K562 (cell line): ENCODE data around the gene ERCC4. TPM values are rescaled to one million over a fixed set of nuclear protein-coding genes. Genes with fewer than 3 reads are reported as not detected.

Source experiments
- AFF1 ChIP-seq, 2 experiments: fragments of 450-650 bp; IDR thresholded peaks; 2 replicates each; pipeline ENCODE4 v1.6.1; 2018; ENCODE audit warnings: mild to moderate bottlenecking in 2 of 2, low read depth in 1 of 2; ENCODE audit not compliant: partially characterized antibody in 2 of 2
- CREB5 ChIP-seq: fragments of 250-450 bp; sonication (Bioruptor Pico); IDR thresholded peaks from 2 replicates; pipeline ENCODE4 v1.5.0; 2020; ENCODE audit warnings: mild to moderate bottlenecking
- ID3 ChIP-seq, 2 experiments: fragments of 250-450 bp in 1 of 2; fragments of 450-650 bp in 1 of 2; sonication (Bioruptor Pico) in 1 of 2; IDR thresholded peaks; 2 replicates each; pipeline versions ENCODE4 v1.6.1 to v1.8.0; 2016 to 2021; ENCODE audit warnings: mild to moderate bottlenecking in 2 of 2, moderate library complexity in 2 of 2, missing compliant biosample characterization in 1 of 2, missing genetic modification characterization in 1 of 2
- IRF2 ChIP-seq: sonication (generic); formaldehyde crosslinking; IDR thresholded peaks from 2 replicates; pipeline ENCODE4 v1.8.1; 2022; ENCODE audit warnings: mild to moderate bottlenecking, missing genetic modification reagents
- KAT8 ChIP-seq: fragments of 450-650 bp; IDR thresholded peaks from 2 replicates; pipeline ENCODE4 v1.6.1; 2016; ENCODE audit warnings: low read depth, mild to moderate bottlenecking
- KDM4B ChIP-seq, 2 experiments: fragments of 450-650 bp in 1 of 2; sonication (generic) in 1 of 2; IDR thresholded peaks; 2 replicates each; pipeline ENCODE4 v1.6.1; 2016 to 2017; ENCODE audit warnings: borderline replicate concordance in 2 of 2, antibody characterized with exemption in 1 of 2, low read depth in 1 of 2, mild to moderate bottlenecking in 1 of 2
- NR2C1 ChIP-seq, 2 experiments: fragments of 450-650 bp; IDR thresholded peaks; 2 replicates each; pipeline ENCODE4 v1.6.1; 2017; ENCODE audit warnings: mild to moderate bottlenecking in 2 of 2, antibody characterized with exemption in 1 of 2, inconsistent platforms in 1 of 2, missing compliant biosample characterization in 1 of 2, missing genetic modification characterization in 1 of 2
- PRPF4 ChIP-seq: fragments of 200-400 bp; formaldehyde crosslinking; IDR thresholded peaks from one replicate; pipeline ENCODE4 v1.6.1; 2017; ENCODE audit warnings: low read length, low read depth, mild to moderate bottlenecking; ENCODE audit not compliant: insufficient read depth, poor library complexity, severe bottlenecking
- RBM15 ChIP-seq: fragments of 200-400 bp; formaldehyde crosslinking; IDR thresholded peaks from 2 replicates; pipeline ENCODE4 v1.6.1; 2018; ENCODE audit warnings: mild to moderate bottlenecking, low read length, moderate library complexity; ENCODE audit not compliant: insufficient read depth
- SIX5 ChIP-seq, 2 experiments: IDR thresholded peaks; 2 replicates each; pipeline ENCODE4 v1.6.1; 2011; ENCODE audit warnings: low read length in 2 of 2, borderline replicate concordance in 1 of 2, low read depth in 1 of 2, mild to moderate bottlenecking in 1 of 2, moderate library complexity in 1 of 2; ENCODE audit not compliant: insufficient read depth in 1 of 2
- SMARCA4 ChIP-seq: fragments of 450-650 bp; IDR thresholded peaks from 2 replicates; pipeline ENCODE4 v1.6.1; 2016
- ZBTB33 ChIP-seq: sonication (generic); formaldehyde crosslinking; IDR thresholded peaks from 2 replicates; pipeline ENCODE4 v1.8.1; 2023; ENCODE audit warnings: mild to moderate bottlenecking, missing genetic modification reagents
- ZNF384 ChIP-seq: IDR thresholded peaks from 2 replicates; pipeline ENCODE4 v1.6.1; 2012; ENCODE audit warnings: low read depth, low read length, improper control_type of control experiment
- ZNF511 ChIP-seq: sonication (generic); formaldehyde crosslinking; IDR thresholded peaks from 2 replicates; pipeline ENCODE4 v1.8.0; 2022; ENCODE audit warnings: mild to moderate bottlenecking, missing genetic modification reagents
- ZNF57 ChIP-seq: fragments of 450-650 bp; formaldehyde crosslinking; IDR thresholded peaks from 2 replicates; pipeline ENCODE4 v1.4.0; 2020; ENCODE audit warnings: mild to moderate bottlenecking, moderate library complexity
- polyA plus RNA-seq, 8 experiments: library from polyadenylated mRNA; depleted of rRNA in 4 of 8; stranded (reverse) in 5 of 8; unstranded in 3 of 8; fragments of >200 nt; fragmentation: Nextera tagmentation in 2 of 8; fragmentation: Illumina TruSeq in 1 of 8; extraction: Ambion mirVana in 2 of 8; extraction: Trizol in 1 of 8; gene quantifications; 2 replicates each; pipeline versions ENCODE4 v1.2.1 to v1.2.3, GENCODE V29; 2011 to 2014; ENCODE audit warnings: inconsistent platforms in 1 of 8, missing spikeins in 1 of 8
- total RNA-seq, 7 experiments: library from RNA; depleted of rRNA in 6 of 7; stranded (reverse); fragments of >200 nt in 6 of 7; fragmentation: Illumina TruSeq in 2 of 7; extraction: Trizol in 2 of 7; gene quantifications; 2 replicates each; pipeline versions ENCODE4 v1.2.1 to v1.2.3, GENCODE V29; 2011 to 2021; ENCODE audit warnings: low replicate concordance in 1 of 7

ERCC4 gene
- total and polyA plus RNA-seq, 9 of the 15 experiments (the other 6 are each of a cell fraction or from before 2014, with no cell fraction given), result 3.7 to 10.5 (median 6.0) TPM

DNA sequence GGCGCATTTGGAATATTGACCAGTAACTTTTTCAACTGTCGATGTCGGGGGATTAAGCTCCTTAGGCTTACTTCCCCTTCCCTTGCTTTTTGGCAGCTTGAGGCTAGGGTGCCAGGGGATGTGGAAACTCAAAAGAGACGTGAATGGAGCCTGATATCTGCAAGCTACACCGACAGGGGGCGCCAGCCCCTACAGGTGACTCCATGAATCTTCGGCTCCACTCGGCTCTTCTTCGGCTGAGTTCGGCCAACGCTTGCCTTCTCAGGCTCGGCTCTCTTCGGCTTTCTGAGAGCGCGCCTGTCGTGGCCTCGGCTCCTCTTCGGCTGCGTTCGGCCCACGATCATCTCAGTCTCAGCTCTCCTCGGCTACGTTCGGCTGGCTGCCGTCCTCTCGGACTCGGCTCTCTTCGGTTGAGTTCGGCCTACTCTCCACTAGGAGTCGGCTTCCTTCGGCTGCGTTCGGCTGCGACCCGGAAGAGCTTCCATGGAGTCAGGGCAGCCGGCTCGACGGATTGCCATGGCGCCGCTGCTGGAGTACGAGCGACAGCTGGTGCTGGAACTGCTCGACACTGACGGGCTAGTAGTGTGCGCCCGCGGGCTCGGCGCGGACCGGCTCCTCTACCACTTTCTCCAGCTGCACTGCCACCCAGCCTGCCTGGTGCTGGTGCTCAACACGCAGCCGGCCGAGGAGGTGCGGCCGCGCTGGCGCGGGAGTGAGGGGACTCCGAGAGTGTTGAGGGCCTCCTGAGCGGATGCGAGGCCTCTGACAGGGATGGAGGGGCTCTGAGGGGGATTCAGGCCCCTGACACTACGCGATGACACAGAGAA, at the start of gene ERCC4 (continued):
- no peak for TF ChIP-seq SIX5 (IDR thresholded peaks at IDR 0.05; ENCODE audit: borderline replicate concordance in 1 of 2, insufficient read depth in 1 of 2, low read depth in 1 of 2, low read length in 2 of 2)
- no peak for TF ChIP-seq CREB5 (CRISPR knock-in tag)
- no peak for TF ChIP-seq PRPF4
- no peak for TF ChIP-seq IRF2
- no peak for TF ChIP-seq ID3 (CRISPR knock-in tag; IDR thresholded peaks at IDR 0.05)
- TF ChIP-seq ID3 (tag; IDR thresholded peaks at IDR 0.05), result peak; percentile 43; the same call in 1 of the 2 replicates
- peak; percentile 98 for TF ChIP-seq NR2C1 (IDR thresholded peaks at IDR 0.05)
- peak; percentile 98 for TF ChIP-seq NR2C1 (tag; IDR thresholded peaks at IDR 0.05)
- no peak for TF ChIP-seq RBM15
- TF ChIP-seq ZNF384, result no peak; the same call in 1 of the 2 replicates
- TF ChIP-seq SMARCA4, result no peak
- no peak for TF ChIP-seq KAT8
- TF ChIP-seq ZNF511 (CRISPR knock-in tag), result peak; percentile 81
- TF ChIP-seq ZNF57 (CRISPR knock-in tag), result no peak
- no peak for TF ChIP-seq AFF1 (IDR thresholded peaks at IDR 0.05; ENCODE audit: low read depth in 1 of 2, partially characterized antibody in 2 of 2)
- 0 out of 2 replicates have a peak, but pooled peaks have one; percentile 13 for TF ChIP-seq ZBTB33 (CRISPR knock-in tag)
- no peak for TF ChIP-seq KDM4B (IDR thresholded peaks at IDR 0.05; ENCODE audit: borderline replicate concordance in 2 of 2, low read depth in 1 of 2)
